Measurements from ENCODE around the gene NAGA.

Gene NAGA

DNA sequence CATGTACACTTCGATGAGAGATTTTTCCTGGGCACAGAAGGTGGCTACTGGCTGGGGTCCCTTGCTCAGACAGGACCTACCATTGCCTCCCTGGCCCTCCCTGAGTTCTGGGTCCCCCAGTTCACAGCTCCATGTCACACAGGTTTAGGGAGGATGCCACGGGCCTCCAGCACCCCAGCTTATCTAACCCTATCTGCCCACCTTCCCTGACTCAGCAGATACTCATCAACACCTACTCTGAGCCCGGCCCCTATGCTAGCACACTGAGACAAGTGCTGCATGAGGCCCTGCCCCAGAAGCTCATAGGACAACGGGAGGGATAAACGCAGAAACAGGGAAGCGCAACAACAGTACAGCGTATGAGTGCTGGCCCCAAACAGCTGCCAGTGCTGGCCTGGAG, 9.6 kb downstream of the NAGA start (continued):
- TF ChIP-seq, protein P1, sequence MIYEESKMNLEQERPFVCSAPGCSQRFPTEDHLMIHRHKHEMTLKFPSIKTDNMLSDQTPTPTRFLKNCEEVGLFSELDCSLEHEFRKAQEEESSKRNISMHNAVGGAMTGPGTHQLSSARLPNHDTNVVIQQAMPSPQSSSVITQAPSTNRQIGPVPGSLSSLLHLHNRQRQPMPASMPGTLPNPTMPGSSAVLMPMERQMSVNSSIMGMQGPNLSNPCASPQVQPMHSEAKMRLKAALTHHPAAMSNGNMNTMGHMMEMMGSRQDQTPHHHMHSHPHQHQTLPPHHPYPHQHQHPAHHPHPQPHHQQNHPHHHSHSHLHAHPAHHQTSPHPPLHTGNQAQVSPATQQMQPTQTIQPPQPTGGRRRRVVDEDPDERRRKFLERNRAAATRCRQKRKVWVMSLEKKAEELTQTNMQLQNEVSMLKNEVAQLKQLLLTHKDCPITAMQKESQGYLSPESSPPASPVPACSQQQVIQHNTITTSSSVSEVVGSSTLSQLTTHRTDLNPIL (CRISPR knock-in tag; IDR thresholded peaks at IDR 0.05; ENCODE audit: low read depth), result no peak
- no peak for TF ChIP-seq ZFP3 (CRISPR knock-in tag; IDR thresholded peaks at IDR 0.05)
- TF ChIP-seq GLIS3 (CRISPR knock-in tag; IDR thresholded peaks at IDR 0.05), result no peak
- no peak for TF ChIP-seq TOX (CRISPR knock-in tag; IDR thresholded peaks at IDR 0.05; ENCODE audit: borderline replicate concordance)
- TF ChIP-seq ZNF70 (CRISPR knock-in tag; IDR thresholded peaks at IDR 0.05), result no peak
- TF ChIP-seq, protein P2, sequence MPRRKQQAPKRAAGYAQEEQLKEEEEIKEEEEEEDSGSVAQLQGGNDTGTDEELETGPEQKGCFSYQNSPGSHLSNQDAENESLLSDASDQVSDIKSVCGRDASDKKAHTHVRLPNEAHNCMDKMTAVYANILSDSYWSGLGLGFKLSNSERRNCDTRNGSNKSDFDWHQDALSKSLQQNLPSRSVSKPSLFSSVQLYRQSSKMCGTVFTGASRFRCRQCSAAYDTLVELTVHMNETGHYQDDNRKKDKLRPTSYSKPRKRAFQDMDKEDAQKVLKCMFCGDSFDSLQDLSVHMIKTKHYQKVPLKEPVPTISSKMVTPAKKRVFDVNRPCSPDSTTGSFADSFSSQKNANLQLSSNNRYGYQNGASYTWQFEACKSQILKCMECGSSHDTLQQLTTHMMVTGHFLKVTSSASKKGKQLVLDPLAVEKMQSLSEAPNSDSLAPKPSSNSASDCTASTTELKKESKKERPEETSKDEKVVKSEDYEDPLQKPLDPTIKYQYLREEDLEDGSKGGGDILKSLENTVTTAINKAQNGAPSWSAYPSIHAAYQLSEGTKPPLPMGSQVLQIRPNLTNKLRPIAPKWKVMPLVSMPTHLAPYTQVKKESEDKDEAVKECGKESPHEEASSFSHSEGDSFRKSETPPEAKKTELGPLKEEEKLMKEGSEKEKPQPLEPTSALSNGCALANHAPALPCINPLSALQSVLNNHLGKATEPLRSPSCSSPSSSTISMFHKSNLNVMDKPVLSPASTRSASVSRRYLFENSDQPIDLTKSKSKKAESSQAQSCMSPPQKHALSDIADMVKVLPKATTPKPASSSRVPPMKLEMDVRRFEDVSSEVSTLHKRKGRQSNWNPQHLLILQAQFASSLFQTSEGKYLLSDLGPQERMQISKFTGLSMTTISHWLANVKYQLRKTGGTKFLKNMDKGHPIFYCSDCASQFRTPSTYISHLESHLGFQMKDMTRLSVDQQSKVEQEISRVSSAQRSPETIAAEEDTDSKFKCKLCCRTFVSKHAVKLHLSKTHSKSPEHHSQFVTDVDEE (CRISPR knock-in tag; IDR thresholded peaks at IDR 0.05), result no peak

DNA sequence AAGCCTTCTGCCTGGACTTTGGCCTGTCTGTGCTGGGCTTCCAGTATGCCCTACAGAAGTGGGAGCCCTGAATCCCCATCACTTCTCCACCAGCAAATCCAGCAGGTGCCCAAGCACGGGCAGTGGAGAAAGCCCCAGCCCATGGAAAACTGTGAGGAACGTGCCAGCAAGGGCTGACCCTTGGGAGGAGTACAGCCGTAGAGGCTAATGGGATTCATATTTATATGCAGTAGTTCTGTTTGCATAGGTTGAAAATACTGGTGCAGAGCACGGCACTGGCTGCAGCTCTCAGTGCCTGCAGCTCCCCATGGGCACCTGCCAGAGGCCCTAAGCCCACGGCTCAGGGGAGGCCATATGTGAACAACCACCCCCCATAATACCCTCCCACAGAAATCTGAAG, 10.1 kb downstream of the NAGA start:
- no peak for ATAC-seq
- TF ChIP-seq RARB (CRISPR knock-in tag; IDR thresholded peaks at IDR 0.05) (no peak), SNAI2 (CRISPR knock-in tag; IDR thresholded peaks at IDR 0.05) (no peak), TCF4 (CRISPR knock-in tag; IDR thresholded peaks at IDR 0.05; ENCODE audit: borderline replicate concordance) (no peak), OSR1 (CRISPR knock-in tag; IDR thresholded peaks at IDR 0.05) (no peak), ZFP30 (CRISPR knock-in tag; IDR thresholded peaks at IDR 0.05) (no peak), GLIS3 (CRISPR knock-in tag; IDR thresholded peaks at IDR 0.05) (no peak), ARNTL (CRISPR knock-in tag; IDR thresholded peaks at IDR 0.05; ENCODE audit: borderline replicate concordance, low read depth) (no peak), ESRRG (CRISPR knock-in tag; IDR thresholded peaks at IDR 0.05) (no peak), TOX (CRISPR knock-in tag; IDR thresholded peaks at IDR 0.05; ENCODE audit: borderline replicate concordance) (no peak), ZNF70 (CRISPR knock-in tag; IDR thresholded peaks at IDR 0.05) (no peak), ZFP3 (CRISPR knock-in tag; IDR thresholded peaks at IDR 0.05) (no peak)
- TF ChIP-seq, protein P1 (CRISPR knock-in tag; IDR thresholded peaks at IDR 0.05; ENCODE audit: low read depth), result no peak
- TF ChIP-seq, protein P3, sequence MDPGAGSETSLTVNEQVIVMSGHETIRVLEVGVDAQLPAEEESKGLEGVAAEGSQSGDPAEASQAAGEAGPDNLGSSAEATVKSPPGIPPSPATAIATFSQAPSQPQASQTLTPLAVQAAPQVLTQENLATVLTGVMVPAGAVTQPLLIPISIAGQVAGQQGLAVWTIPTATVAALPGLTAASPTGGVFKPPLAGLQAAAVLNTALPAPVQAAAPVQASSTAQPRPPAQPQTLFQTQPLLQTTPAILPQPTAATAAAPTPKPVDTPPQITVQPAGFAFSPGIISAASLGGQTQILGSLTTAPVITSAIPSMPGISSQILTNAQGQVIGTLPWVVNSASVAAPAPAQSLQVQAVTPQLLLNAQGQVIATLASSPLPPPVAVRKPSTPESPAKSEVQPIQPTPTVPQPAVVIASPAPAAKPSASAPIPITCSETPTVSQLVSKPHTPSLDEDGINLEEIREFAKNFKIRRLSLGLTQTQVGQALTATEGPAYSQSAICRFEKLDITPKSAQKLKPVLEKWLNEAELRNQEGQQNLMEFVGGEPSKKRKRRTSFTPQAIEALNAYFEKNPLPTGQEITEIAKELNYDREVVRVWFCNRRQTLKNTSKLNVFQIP (CRISPR knock-in tag; IDR thresholded peaks at IDR 0.05; ENCODE audit: borderline replicate concordance, low read depth), result no peak
- TF ChIP-seq, protein P2 (CRISPR knock-in tag; IDR thresholded peaks at IDR 0.05), result no peak
- TF ChIP-seq, protein P4, sequence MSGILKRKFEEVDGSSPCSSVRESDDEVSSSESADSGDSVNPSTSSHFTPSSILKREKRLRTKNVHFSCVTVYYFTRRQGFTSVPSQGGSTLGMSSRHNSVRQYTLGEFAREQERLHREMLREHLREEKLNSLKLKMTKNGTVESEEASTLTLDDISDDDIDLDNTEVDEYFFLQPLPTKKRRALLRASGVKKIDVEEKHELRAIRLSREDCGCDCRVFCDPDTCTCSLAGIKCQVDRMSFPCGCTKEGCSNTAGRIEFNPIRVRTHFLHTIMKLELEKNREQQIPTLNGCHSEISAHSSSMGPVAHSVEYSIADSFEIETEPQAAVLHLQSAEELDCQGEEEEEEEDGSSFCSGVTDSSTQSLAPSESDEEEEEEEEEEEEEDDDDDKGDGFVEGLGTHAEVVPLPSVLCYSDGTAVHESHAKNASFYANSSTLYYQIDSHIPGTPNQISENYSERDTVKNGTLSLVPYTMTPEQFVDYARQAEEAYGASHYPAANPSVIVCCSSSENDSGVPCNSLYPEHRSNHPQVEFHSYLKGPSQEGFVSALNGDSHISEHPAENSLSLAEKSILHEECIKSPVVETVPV (CRISPR knock-in tag; IDR thresholded peaks at IDR 0.05), result no peak

DNA sequence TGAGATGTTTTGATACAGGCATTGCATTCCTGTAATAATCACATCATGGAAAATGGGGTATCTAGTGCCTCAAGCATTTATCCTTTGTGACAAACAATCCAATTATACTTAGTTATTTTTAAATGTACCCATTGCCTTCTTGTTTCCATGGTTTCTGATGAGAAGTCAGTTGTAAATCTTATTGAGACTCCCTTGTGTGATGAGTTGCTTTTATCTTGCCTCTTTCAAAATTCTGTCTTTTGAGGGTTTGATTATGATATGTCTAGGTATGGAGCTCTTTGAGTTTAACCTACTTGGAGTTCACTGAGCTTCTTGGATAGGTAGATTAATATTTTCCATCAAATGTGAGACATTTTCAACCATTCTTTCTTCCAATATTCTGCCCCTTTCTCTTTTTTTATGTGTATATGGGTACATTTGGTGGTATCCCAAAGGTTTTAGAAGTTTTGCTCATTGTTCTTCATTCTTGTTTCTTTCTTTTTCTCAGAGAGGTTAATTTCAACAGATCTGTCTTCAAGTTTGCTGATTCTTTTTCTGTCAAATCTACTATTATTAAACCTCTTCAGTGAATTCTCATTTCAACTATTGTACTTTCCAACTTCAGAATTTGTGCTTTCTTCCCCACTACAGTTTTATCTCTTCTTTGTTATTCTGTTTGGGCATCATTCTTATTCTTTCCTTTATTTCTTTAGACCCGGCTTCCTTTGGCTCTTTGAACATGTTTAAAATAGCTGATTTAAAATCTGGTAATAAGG, 13.7 kb downstream of the NAGA start:
- TF ChIP-seq, protein P3 (CRISPR knock-in tag; IDR thresholded peaks at IDR 0.05; ENCODE audit: borderline replicate concordance, low read depth), result no peak
- TF ChIP-seq GLIS3 (CRISPR knock-in tag; IDR thresholded peaks at IDR 0.05) (no peak), ESRRG (CRISPR knock-in tag; IDR thresholded peaks at IDR 0.05) (no peak), ZFP3 (CRISPR knock-in tag; IDR thresholded peaks at IDR 0.05) (no peak), ISL1 (CRISPR knock-in tag; IDR thresholded peaks at IDR 0.05) (no peak), SNAI2 (CRISPR knock-in tag; IDR thresholded peaks at IDR 0.05) (no peak)
- TF ChIP-seq, protein P2 (CRISPR knock-in tag; IDR thresholded peaks at IDR 0.05), result no peak
- no peak for ATAC-seq

Measured in SK-N-SH treated with all-trans-retinoic acid at 6 μM for 48 hours (cell line).